Thyroid gland (tissue), 4 donors: ENCODE data around the gene RHBDL1.

Source experiments
- POLR2A ChIP-seq, 2 donors: fragments of 450-650 bp; IDR thresholded peaks; one replicate each; pipeline ENCODE4 v1.6.1; 2017; ENCODE audit warnings: antibody characterized with exemption in 2 of 2, mild to moderate bottlenecking in 2 of 2, moderate library complexity in 1 of 2
- TF ChIP-seq, protein P1 (sequence below), 6 experiments: fragments of 200-600 bp in 3 of 6; fragments of 450-650 bp in 3 of 6; sonication (generic) in 3 of 6; IDR thresholded peaks; one replicate each; pipeline ENCODE4 v1.5.1; 2016 to 2019; ENCODE audit warnings: antibody characterized with exemption in 6 of 6, mild to moderate bottlenecking in 2 of 6, inconsistent platforms in 1 of 6, moderate library complexity in 1 of 6

DNA sequence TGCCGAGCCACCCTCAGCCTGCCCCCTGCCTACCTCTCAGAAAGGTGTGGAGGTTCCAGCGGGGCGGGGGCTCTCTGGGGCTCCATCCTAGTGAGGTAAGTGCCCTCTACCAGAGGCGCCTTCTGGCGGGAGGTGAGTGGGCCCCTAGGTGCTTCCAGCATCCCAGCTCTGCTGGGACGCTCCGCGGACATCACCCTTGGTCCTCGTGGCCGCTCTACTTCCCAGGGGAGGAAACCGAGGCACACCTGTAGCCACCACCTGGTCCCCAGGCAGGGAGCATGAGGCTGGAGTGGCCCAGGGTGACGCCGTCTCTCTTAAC lies 32.5 kb upstream of the RHBDL1 start:
- TF ChIP-seq, protein P1, sequence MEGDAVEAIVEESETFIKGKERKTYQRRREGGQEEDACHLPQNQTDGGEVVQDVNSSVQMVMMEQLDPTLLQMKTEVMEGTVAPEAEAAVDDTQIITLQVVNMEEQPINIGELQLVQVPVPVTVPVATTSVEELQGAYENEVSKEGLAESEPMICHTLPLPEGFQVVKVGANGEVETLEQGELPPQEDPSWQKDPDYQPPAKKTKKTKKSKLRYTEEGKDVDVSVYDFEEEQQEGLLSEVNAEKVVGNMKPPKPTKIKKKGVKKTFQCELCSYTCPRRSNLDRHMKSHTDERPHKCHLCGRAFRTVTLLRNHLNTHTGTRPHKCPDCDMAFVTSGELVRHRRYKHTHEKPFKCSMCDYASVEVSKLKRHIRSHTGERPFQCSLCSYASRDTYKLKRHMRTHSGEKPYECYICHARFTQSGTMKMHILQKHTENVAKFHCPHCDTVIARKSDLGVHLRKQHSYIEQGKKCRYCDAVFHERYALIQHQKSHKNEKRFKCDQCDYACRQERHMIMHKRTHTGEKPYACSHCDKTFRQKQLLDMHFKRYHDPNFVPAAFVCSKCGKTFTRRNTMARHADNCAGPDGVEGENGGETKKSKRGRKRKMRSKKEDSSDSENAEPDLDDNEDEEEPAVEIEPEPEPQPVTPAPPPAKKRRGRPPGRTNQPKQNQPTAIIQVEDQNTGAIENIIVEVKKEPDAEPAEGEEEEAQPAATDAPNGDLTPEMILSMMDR (IDR thresholded peaks at IDR 0.05), result no peak
- TF ChIP-seq POLR2A (IDR thresholded peaks at IDR 0.05), result no peak
